H1 (cell line): ENCODE results near the gene HSF5. TPM values are rescaled to one million over a fixed set of nuclear protein-coding genes. Genes with fewer than 3 reads are reported as not detected.

ENCODE experiments used
- CTCF ChIA-PET: fragments of 300-600 bp; sonication (Branson Sonifier 250); formaldehyde crosslinking; loops from one replicate; lab custom pipeline; 2021; ENCODE audit not compliant: partially characterized antibody; lab: Charles Lee
- POLR2A ChIA-PET: fragments of 300-600 bp; sonication (Branson Sonifier 250); formaldehyde crosslinking; loops from one replicate; lab custom pipeline; 2021; ENCODE audit warnings: inconsistent platforms; ENCODE audit not compliant: partially characterized antibody; lab: Charles Lee
- DNase-seq, 2 experiments: peaks; one replicate each; pipeline versions ENCODE4 v3.0.0 to v3.0.0-alpha.2; 2010 to 2022; ENCODE audit warnings: low spot score in 2 of 2, low read depth in 1 of 2, mixed read lengths in 1 of 2
- FAIRE-seq: peaks from 2 replicates; lab custom pipeline; 2011; peaks lifted over from hg19 to GRCh38; lab: Jason Lieb, UNC
- H2AFZ ChIP-seq: 2 replicates; pipeline ENCODE4 v1.8.1; 2012; ENCODE audit warnings: low read length, inconsistent platforms
- H2AK5ac ChIP-seq: 2 replicates; pipeline ENCODE4 v1.6.1; 2013; ENCODE audit warnings: low read depth, low read length
- H2BK120ac ChIP-seq: replicated peaks from 2 replicates; pipeline ENCODE3; 2013; ENCODE audit warnings: low read depth, low read length, inconsistent platforms
- H2BK12ac ChIP-seq: 2 replicates; pipeline ENCODE4 v1.6.1; 2013; ENCODE audit warnings: low read depth, low read length
- H2BK15ac ChIP-seq: 2 replicates; pipeline ENCODE4 v1.6.1; 2013; ENCODE audit warnings: low read length
- H2BK20ac ChIP-seq: 2 replicates; pipeline ENCODE4 v1.6.1; 2013; ENCODE audit warnings: low read length
- H2BK5ac ChIP-seq: 2 replicates; pipeline ENCODE4 v1.6.1; 2013; ENCODE audit warnings: low read depth, low read length
- H3K14ac ChIP-seq: 2 replicates; pipeline ENCODE4 v1.6.1; 2013; ENCODE audit warnings: inconsistent platforms; ENCODE audit not compliant: insufficient read length
- H3K18ac ChIP-seq: 2 replicates; pipeline ENCODE4 v1.6.1; 2013; ENCODE audit warnings: low read length; ENCODE audit errors: extremely low read depth
- H3K23ac ChIP-seq: 2 replicates; pipeline ENCODE4 v1.6.1; 2013; ENCODE audit warnings: inconsistent platforms; ENCODE audit not compliant: insufficient read length
- H3K23me2 ChIP-seq: 2 replicates; pipeline ENCODE4 v1.6.1; 2013; ENCODE audit warnings: low read depth, low read length
- H3K27ac ChIP-seq: 2 replicates; pipeline ENCODE4 v1.6.1; 2011; ENCODE audit warnings: low read depth, low read length, inconsistent platforms
- H3K27me3 ChIP-seq, 4 experiments: replicated peaks in 1 of 4; 1 replicate in 1 of 4; 2 replicates in 3 of 4; pipeline versions ENCODE4 v1.6.1 to v1.8.1; 2011 to 2013; ENCODE audit warnings: low read length in 3 of 4, mild to moderate bottlenecking in 3 of 4, inconsistent platforms in 2 of 4, mixed read lengths in 2 of 4, moderate library complexity in 1 of 4; ENCODE audit not compliant: control insufficient read depth in 3 of 4, insufficient read depth in 3 of 4; ENCODE audit errors: extremely low read depth in 1 of 4
- H3K36me3 ChIP-seq, 4 experiments: 2 replicates each; pipeline versions ENCODE4 v1.6.1 to v1.8.1; 2011 to 2013; ENCODE audit warnings: mild to moderate bottlenecking in 4 of 4, low read length in 3 of 4, moderate library complexity in 2 of 4, control low read depth in 1 of 4, inconsistent platforms in 1 of 4; ENCODE audit not compliant: insufficient read depth in 4 of 4, control insufficient read depth in 2 of 4
- H3K4ac ChIP-seq: replicated peaks from 2 replicates; pipeline ENCODE3; 2013; ENCODE audit warnings: low read length, low read depth, mixed read lengths, inconsistent platforms; ENCODE audit not compliant: insufficient read length
- H3K4me1 ChIP-seq, 4 experiments: replicated peaks in 1 of 4; 1 replicate in 1 of 4; 2 replicates in 3 of 4; pipeline versions ENCODE4 v1.6.1 to v1.8.1; 2011 to 2013; ENCODE audit warnings: low read length in 3 of 4, inconsistent platforms in 2 of 4, mixed read lengths in 1 of 4; ENCODE audit not compliant: insufficient read depth in 4 of 4, control insufficient read depth in 3 of 4
- H3K4me2 ChIP-seq, 2 experiments: 2 replicates each; pipeline versions ENCODE4 v1.6.1 to v1.8.1; 2011 to 2013; ENCODE audit warnings: low read depth in 2 of 2, low read length in 2 of 2, control low read depth in 1 of 2, inconsistent platforms in 1 of 2, mild to moderate bottlenecking in 1 of 2; ENCODE audit not compliant: insufficient read depth in 1 of 2
- H3K4me3 ChIP-seq, 4 experiments: fragments of 200-600, 300-600 bp in 1 of 4; sonication (generic), shearing (Covaris generic), sonication (Bioruptor Twin) in 1 of 4; 2 replicates each; pipeline versions ENCODE4 v1.5.1 to v1.8.1; 2011 to 2016; ENCODE audit warnings: low read length in 4 of 4, low read depth in 3 of 4, control low read depth in 2 of 4, inconsistent platforms in 2 of 4, mild to moderate bottlenecking in 2 of 4, mixed read lengths in 1 of 4, moderate library complexity in 1 of 4; ENCODE audit not compliant: insufficient read depth in 2 of 4; ENCODE audit errors: extremely low read depth in 1 of 4
- H3K56ac ChIP-seq: replicated peaks from 2 replicates; pipeline ENCODE3; 2013; ENCODE audit warnings: low read depth, mild to moderate bottlenecking, mixed read lengths, low read length, inconsistent platforms; ENCODE audit not compliant: insufficient read length
- H3K79me1 ChIP-seq: 2 replicates; pipeline ENCODE4 v1.6.1; 2013; ENCODE audit warnings: low read depth, low read length, control low read depth
- H3K79me2 ChIP-seq, 2 experiments: 2 replicates each; pipeline versions ENCODE4 v1.6.1 to v1.8.1; 2012 to 2013; ENCODE audit warnings: low read length in 2 of 2, mild to moderate bottlenecking in 2 of 2, inconsistent platforms in 1 of 2; ENCODE audit not compliant: insufficient read depth in 2 of 2, control insufficient read depth in 1 of 2
- H3K9ac ChIP-seq, 4 experiments: replicated peaks in 1 of 4; 1 replicate in 1 of 4; 2 replicates in 3 of 4; pipeline versions ENCODE4 v1.6.1 to v1.8.1; 2011 to 2013; ENCODE audit warnings: low read depth in 3 of 4, low read length in 3 of 4, control low read depth in 2 of 4, mild to moderate bottlenecking in 2 of 4, moderate library complexity in 2 of 4, inconsistent platforms in 1 of 4; ENCODE audit errors: extremely low read depth in 1 of 4
- H3K9me3 ChIP-seq, 2 experiments: 2 replicates each; pipeline versions ENCODE4 v1.6.1 to v1.8.1; 2012 to 2013; ENCODE audit warnings: mild to moderate bottlenecking in 2 of 2, moderate library complexity in 2 of 2, control low read depth in 1 of 2, inconsistent platforms in 1 of 2, low read depth in 1 of 2, low read length in 1 of 2, mixed read lengths in 1 of 2; ENCODE audit not compliant: insufficient read depth in 2 of 2
- H4K20me1 ChIP-seq, 2 experiments: replicated peaks in 1 of 2; 2 replicates each; pipeline versions ENCODE3 to v1.8.1; 2011 to 2013; ENCODE audit warnings: inconsistent platforms in 2 of 2, low read length in 2 of 2, mild to moderate bottlenecking in 1 of 2; ENCODE audit not compliant: insufficient read depth in 2 of 2, control insufficient read depth in 1 of 2
- H4K5ac ChIP-seq: 2 replicates; pipeline ENCODE4 v1.6.1; 2013; ENCODE audit warnings: low read length, low read depth, mixed read lengths, inconsistent platforms; ENCODE audit not compliant: insufficient read length
- H4K8ac ChIP-seq: 2 replicates; pipeline ENCODE4 v1.8.0; 2013; ENCODE audit warnings: mild to moderate bottlenecking, moderate library complexity, low read length, inconsistent platforms; ENCODE audit not compliant: insufficient read depth; ENCODE audit errors: extremely low read depth
- H4K91ac ChIP-seq: replicated peaks from 2 replicates; pipeline ENCODE3; 2013; ENCODE audit warnings: low read length, mixed read lengths, inconsistent platforms; ENCODE audit not compliant: insufficient read length
- MAFK ChIP-seq: IDR thresholded peaks from 2 replicates; pipeline ENCODE4 v1.6.1; 2012; ENCODE audit warnings: low read depth, mild to moderate bottlenecking, improper control_type of control experiment, low read length
- RBBP5 ChIP-seq: IDR thresholded peaks from 2 replicates; pipeline ENCODE4 v1.7.1; 2012; ENCODE audit warnings: low read depth, mild to moderate bottlenecking, inconsistent platforms, low read length, moderate library complexity, borderline replicate concordance
- RXRA ChIP-seq: IDR thresholded peaks from 2 replicates; pipeline ENCODE4 v1.6.1; 2011; ENCODE audit warnings: low read depth, mild to moderate bottlenecking, low read length, moderate library complexity; ENCODE audit not compliant: insufficient read depth
- WGBS, 2 experiments: shearing (Covaris generic) in 1 of 2; methylation state at CpG; one replicate each; pipeline versions ENCODE4 v1.1.6 to v1.1.7; 2013 to 2015; ENCODE audit warnings: low lambda C conversion rate in 2 of 2, mixed read lengths in 2 of 2, inconsistent platforms in 1 of 2, low coverage in 1 of 2, missing lambda C conversion rate in 1 of 2; ENCODE audit not compliant: insufficient replicate concordance in 2 of 2, insufficient coverage in 1 of 2, insufficient read length in 1 of 2; ENCODE audit errors: extremely low coverage in 1 of 2, missing lambda C conversion rate in 1 of 2; 5-methylcytosine and 5-hydroxymethylcytosine counted together
- polyA plus RNA-seq, 7 experiments: library from polyadenylated mRNA; depleted of rRNA in 3 of 7; stranded (reverse) in 5 of 7; unstranded in 2 of 7; fragments of >200 nt in 5 of 7; fragments of 200-250 nt in 2 of 7; gene quantifications; 1 replicate in 5 of 7; 2 replicates in 1 of 7; 4 replicates in 1 of 7; pipeline versions ENCODE4 v1.2.1 to v1.2.3, GENCODE V29; 2011 to 2013; ENCODE audit warnings: missing spikeins in 2 of 7, mixed read lengths in 2 of 7
- total RNA-seq: library from RNA; stranded (reverse); fragmentation: NEBNext Ultra II Directional; extraction: Animal tissue kit (Norgen Biotek cat#: 25700); gene quantifications from 2 replicates; pipeline ENCODE4 v1.2.1, GENCODE V29; 2021

HSF5 gene
- total and polyA plus RNA-seq, 2 of the 8 experiments (the other 6 are each of a cell fraction or from before 2014, with no cell fraction given), result not detected

- H3K23me2 ChIP-seq, result peaks cover 12% of the 10 kb centered on the region
- no peak overlapping the region; the same call in 1 of the 2 replicates for H2BK5ac ChIP-seq
- no peak overlapping the region for H2BK12ac ChIP-seq
- H4K91ac ChIP-seq, result no peak overlapping the region
- no peaks in the 10 kb centered on the region for H4K20me1 ChIP-seq
- ChIA-PET POLR2A (interaction anchor here (1.0 to 6.0 kb wide), 6 partner anchors 8 to 474 kb away, joined by 3 to 32 read pairs (median 18); partner anchors contain the start of gene MTMR4), CTCF (interaction anchor here (10.5 to 16.5 kb wide), 2 partner anchors 10 to 12 kb away, joined by 84 to 163 read pairs; a partner anchor contains a TSS)
- no peak for FAIRE-seq
- H2BK120ac ChIP-seq, result no peak overlapping the region
- H3K4me2 ChIP-seq, result peak overlapping the region; percentile 89 to 98; a peak in 3 of 4 replicates
- no peak overlapping the region for H3K18ac ChIP-seq
- H4K5ac ChIP-seq, result no peak overlapping the region
- H3K27me3 ChIP-seq, result peaks cover 0 to 6% (median 4%) of the 10 kb centered on the region in 4 experiments; a peak in 5 of 7 replicates
- H3K79me1 ChIP-seq, result no peaks in the 10 kb centered on the region
- H3K4me3 ChIP-seq, result peak overlapping the region in 1 of 4 experiments; percentile 90; a peak in 1 of 8 replicates
- H3K4me1 ChIP-seq, result peaks cover 7 to 20% (median 9%) of the 10 kb centered on the region in 4 experiments
- no peak overlapping the region for H3K27ac ChIP-seq
- H3K9ac ChIP-seq, result no peak overlapping the region
- no peak overlapping the region for H3K23ac ChIP-seq
- no peak overlapping the region for H4K8ac ChIP-seq
- H3K14ac ChIP-seq, result no peak overlapping the region
- no peak overlapping the region for H3K56ac ChIP-seq
- 84% methylated on average over 2 of the region's 2 CpGs; no CpG with 5 or more reads in 1 of the 2 experiments for WGBS, 2 experiments
- 0 out of 2 replicates have a peak overlapping the region, but pooled peaks have one; percentile 46 for H2BK15ac ChIP-seq
- DNase-seq, result no peak
- H3K36me3 ChIP-seq, result no peaks in the 10 kb centered on the region
- H2BK20ac ChIP-seq, result no peak overlapping the region
- no peaks in the 10 kb centered on the region for H3K79me2 ChIP-seq
- no peak overlapping the region for H2AK5ac ChIP-seq
- no peaks in the 10 kb centered on the region for H3K9me3 ChIP-seq
- H2AFZ ChIP-seq, result no peak overlapping the region
- no peak overlapping the region for H3K4ac ChIP-seq
- no peak for TF ChIP-seq RXRA
- no peak for TF ChIP-seq RBBP5
- TF ChIP-seq MAFK, result no peak
These were observed 42.4 kb upstream of the HSF5 start for GRCh38 chr17:58530655-58531054.
